ENCODE data around the gene JDP2.

The JDP2 gene

GRCh38 chr14:75497701-75498100 is 69.9 kb downstream of the JDP2 start:
- H3K4me3 ChIP-seq (ENCODE audit: low read depth, low read length), result no peak overlapping the region
- no peak for TF ChIP-seq CTCF (IDR thresholded peaks at IDR 0.05; ENCODE audit: low read depth, low read length, missing control alignments)
- no peak for DNase-seq (ENCODE audit: low read depth)
- in situ Hi-C loops (cut with HindIII; ENCODE audit: low sequenced_read_pairs), result loop anchor here (25.0 kb wide), 2 partner anchors 185 to 360 kb away; partner anchors contain the start of gene NEK9

- no peak for DNase-seq (ENCODE audit: low read depth)
- in situ Hi-C loops (cut with HindIII; ENCODE audit: low sequenced_read_pairs), result loop anchor here (25.0 kb wide), 2 partner anchors 187 to 362 kb away; partner anchors contain the start of gene NEK9
- H3K4me3 ChIP-seq (ENCODE audit: low read depth, low read length), result no peak overlapping the region
- TF ChIP-seq CTCF (IDR thresholded peaks at IDR 0.05; ENCODE audit: low read depth, low read length, missing control alignments), result no peak
These were observed 71.5 kb downstream of the JDP2 start for GRCh38 chr14:75499084-75499875.

GRCh38 chr14:75501080-75501479 is 73.3 kb downstream of the JDP2 start:
- in situ Hi-C loops (cut with HindIII; ENCODE audit: low sequenced_read_pairs), result no loop called here
- no peak for DNase-seq (ENCODE audit: low read depth)
- H3K4me3 ChIP-seq (ENCODE audit: low read depth, low read length), result no peak overlapping the region
- TF ChIP-seq CTCF (IDR thresholded peaks at IDR 0.05; ENCODE audit: low read depth, low read length, missing control alignments), result no peak

GRCh38 chr14:75504411-75504810 is 76.6 kb downstream of the JDP2 start:
- DNase-seq (ENCODE audit: low read depth), result no peak
- no peak overlapping the region for H3K4me3 ChIP-seq (ENCODE audit: low read depth, low read length)
- no peak for TF ChIP-seq CTCF (IDR thresholded peaks at IDR 0.05; ENCODE audit: low read depth, low read length, missing control alignments)
- in situ Hi-C loops (cut with HindIII; ENCODE audit: low sequenced_read_pairs), result no loop called here

GRCh38 chr14:75506930-75507329 is 79.1 kb downstream of the JDP2 start:
- no peak overlapping the region for H3K4me3 ChIP-seq (ENCODE audit: low read depth, low read length)
- in situ Hi-C loops (cut with HindIII; ENCODE audit: low sequenced_read_pairs), result no loop called here
- DNase-seq (ENCODE audit: low read depth), result no peak
- no peak for TF ChIP-seq CTCF (IDR thresholded peaks at IDR 0.05; ENCODE audit: low read depth, low read length, missing control alignments)

- no peak for TF ChIP-seq CTCF (IDR thresholded peaks at IDR 0.05; ENCODE audit: low read depth, low read length, missing control alignments)
- in situ Hi-C loops (cut with HindIII; ENCODE audit: low sequenced_read_pairs), result no loop called here
- no peak overlapping the region for H3K4me3 ChIP-seq (ENCODE audit: low read depth, low read length)
- no peak for DNase-seq (ENCODE audit: low read depth)
These were observed 82.7 kb downstream of the JDP2 start for GRCh38 chr14:75510547-75510946.

Data from astrocyte of the cerebellum (primary cell).